GM12874 (cell line): ENCODE results near the gene DLG2.

ENCODE experiments used
- CTCF ChIP-seq: IDR thresholded peaks from 2 replicates; pipeline ENCODE4 v1.5.1; 2011; ENCODE audit warnings: low read depth, mild to moderate bottlenecking, control low read depth, low read length, moderate library complexity; ENCODE audit not compliant: insufficient read depth

DLG2 gene

DNA sequence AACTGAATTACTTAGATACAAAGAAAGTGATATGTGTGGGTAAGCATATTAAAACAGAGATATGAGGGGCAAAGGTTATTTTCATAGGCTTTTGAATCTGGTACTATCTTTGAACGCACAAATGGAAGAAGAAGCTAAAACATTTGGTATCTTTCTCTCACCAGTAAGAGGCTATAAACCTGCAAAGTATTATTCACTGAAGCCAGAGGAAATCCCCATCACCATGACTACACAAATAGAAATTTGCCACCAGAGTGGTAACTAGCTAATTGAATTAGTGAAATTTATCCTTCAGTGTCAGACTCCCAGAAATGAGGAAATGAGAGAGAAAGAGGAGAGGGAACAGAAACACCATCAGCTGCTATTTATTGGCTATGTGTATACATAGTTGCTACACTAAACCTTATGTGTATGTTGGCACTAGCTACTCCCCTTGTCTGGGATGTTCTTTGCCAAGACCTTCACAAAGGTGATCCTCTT lies 503.4 kb downstream of the DLG2 start:
- TF ChIP-seq CTCF = no peak

DNA sequence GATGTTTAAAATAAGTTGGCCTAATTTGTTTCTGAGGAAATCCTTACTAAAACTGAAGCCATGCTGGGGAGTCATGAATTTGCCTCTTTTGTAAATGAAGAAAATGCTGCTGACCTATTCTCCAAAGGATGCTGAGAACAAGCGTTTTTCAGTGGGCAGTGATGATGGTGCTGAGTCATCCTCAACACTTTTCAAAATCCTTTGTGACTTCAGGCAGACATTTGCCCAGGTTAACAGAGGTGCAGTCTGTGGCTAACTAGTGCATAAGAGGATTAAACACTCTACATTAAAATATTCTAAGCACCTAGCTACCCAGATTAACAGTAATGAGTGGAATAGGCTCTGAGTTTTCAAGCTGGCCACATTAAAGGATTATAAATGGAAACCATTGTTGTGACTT lies 509.0 kb downstream of the DLG2 start:
- TF ChIP-seq CTCF = no peak

DNA sequence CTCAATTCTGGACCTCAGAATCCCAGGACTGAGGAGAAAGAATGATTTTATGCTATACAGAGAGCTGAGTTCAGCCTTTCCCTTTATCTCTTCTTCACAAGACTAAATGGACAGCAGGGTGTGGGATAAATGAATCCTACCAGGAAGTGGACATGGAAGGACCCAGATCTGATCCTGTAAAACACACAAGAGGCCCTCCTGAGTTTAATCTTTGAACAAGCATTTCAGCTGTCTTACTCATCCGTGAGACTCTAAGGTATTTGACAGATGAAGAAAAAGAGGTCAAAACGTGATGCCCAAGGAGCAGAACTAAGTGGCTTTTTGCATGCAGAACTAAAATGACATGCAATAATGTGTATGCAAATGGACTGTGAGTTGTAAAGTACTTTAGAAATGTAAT lies 511.3 kb downstream of the DLG2 start:
- TF ChIP-seq CTCF = no peak

GRCh38 chr11:85114786-85115185 lies 512.4 kb downstream of the DLG2 start:
- no peak for TF ChIP-seq CTCF

GRCh38 chr11:85109141-85109540 lies 518.0 kb downstream of the DLG2 start:
- TF ChIP-seq CTCF = no peak

GRCh38 chr11:85105868-85106267 lies 521.3 kb downstream of the DLG2 start:
- no peak for TF ChIP-seq CTCF

DNA sequence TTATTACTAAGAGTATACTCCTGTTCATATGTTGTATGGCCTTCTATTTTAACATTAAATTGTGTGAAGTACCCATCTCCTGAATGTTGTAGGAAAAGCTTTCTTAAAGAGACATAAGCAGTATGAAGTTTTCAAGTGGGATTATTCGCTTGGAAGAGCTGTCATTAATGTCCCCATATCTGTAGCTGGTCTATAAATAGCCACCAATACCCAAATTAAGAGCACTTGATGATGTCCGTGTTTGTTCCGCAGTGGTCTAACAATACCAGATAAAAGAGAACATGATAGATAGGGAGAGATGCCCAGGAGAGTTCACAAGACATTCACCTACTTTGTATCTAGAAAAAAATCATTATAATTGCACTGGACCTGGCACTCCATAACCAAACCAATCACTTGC lies 527.6 kb downstream of the DLG2 start:
- TF ChIP-seq CTCF = no peak

- no peak for TF ChIP-seq CTCF
Measured at GRCh38 chr11:85098996-85099395, 528.1 kb downstream of the DLG2 start.
